Myocyte (in vitro differentiated cells): ENCODE data around the gene MMP24. TPM values are rescaled to one million over a fixed set of nuclear protein-coding genes. Genes with fewer than 3 reads are reported as not detected.

Experiments
- total RNA-seq: library from RNA; depleted of rRNA; stranded (reverse); fragments of >200 nt; gene quantifications from 2 replicates; pipeline ENCODE4 v1.2.3, GENCODE V29; 2014

The MMP24 gene
- total RNA-seq, 1 donor from 2014 or later, result 0.29 TPM

Other genes with a start within 250 kb of the MMP24 start
- 61.0 and 61.9 TPM in 2 replicates for gene TRPC4AP, start 133.9 kb upstream of the MMP24 start, total RNA-seq
- gene EDEM2, start 79.4 kb upstream of the MMP24 start, total RNA-seq, result 16.8 and 27.3 TPM in 2 replicates
- gene PROCR, start 54.6 kb upstream of the MMP24 start, total RNA-seq, result 3.5 and 3.6 TPM in 2 replicates
- gene MMP24OS, start 51.4 kb downstream of the MMP24 start, total RNA-seq, result 18.9 and 21.4 TPM in 2 replicates
- 79.4 and 88.0 TPM in 2 replicates for gene EIF6, start 58.1 kb downstream of the MMP24 start, total RNA-seq
- gene FAM83C, start 65.7 kb downstream of the MMP24 start, total RNA-seq, result not detected in 2 replicates
- 54.8 and 75.1 TPM in 2 replicates for gene UQCC1, start 185.3 kb downstream of the MMP24 start, total RNA-seq
- gene GDF5, start 211.5 kb downstream of the MMP24 start, total RNA-seq, result 2.9 and 4.0 TPM in 2 replicates
- 28.9 and 37.6 TPM in 2 replicates for gene CEP250, start 228.9 kb downstream of the MMP24 start, total RNA-seq